DND-41 (cell line): ENCODE measurements around the gene SH3GL3.
A peak's percentile ranks its signal among the peaks of the same experiment; 100 is the strongest.

Experiments used
- CTCF ChIP-seq: IDR thresholded peaks from 2 replicates; pipeline ENCODE4 v1.5.1; 2012; ENCODE audit warnings: borderline replicate concordance, low read length, moderate library complexity, mild to moderate bottlenecking; ENCODE audit not compliant: poor library complexity, severe bottlenecking; ENCODE audit errors: extremely low read depth
- EZH2 ChIP-seq: IDR thresholded peaks from 3 replicates; pipeline ENCODE4 v1.6.1; 2012; ENCODE audit warnings: borderline replicate concordance, low read depth, mild to moderate bottlenecking, moderate library complexity, low read length, inconsistent platforms; ENCODE audit not compliant: severe bottlenecking

DNA sequence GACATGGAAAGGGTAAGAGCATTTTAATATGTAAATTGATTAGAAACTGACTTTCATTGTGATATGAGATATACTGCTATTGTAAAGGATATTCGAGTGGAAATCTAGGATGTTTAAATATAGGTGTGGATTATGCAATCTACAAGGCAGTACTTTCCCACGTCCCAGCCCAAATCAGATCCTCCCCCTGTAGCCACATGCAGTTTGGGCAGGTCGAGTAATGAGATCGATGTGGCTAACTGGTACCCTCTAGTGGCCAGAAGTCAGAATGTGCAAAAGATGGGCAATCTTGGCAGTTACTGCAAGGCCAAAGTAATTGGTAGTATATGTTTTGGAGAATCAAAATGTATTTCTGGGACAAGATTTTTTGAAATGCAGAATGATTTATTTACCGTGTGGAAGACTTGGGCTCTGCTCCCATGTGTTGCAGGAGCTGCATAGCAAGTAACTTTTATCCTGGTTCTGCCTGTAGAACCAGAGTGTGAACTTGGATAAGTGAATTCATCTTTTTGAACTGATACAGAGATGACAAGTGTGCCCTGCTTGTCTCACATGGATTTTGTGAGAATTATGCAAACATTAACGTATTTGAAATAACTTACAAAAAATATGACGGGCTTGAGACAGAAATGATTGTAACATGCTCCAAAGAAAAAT is 112.3 kb downstream of the SH3GL3 start:
- TF ChIP-seq CTCF (peak; percentile 86), EZH2 (no peak)
